Trophoblast cell (in vitro differentiated cells and primary cell): ENCODE data around the gene NOS3.
A peak's percentile ranks its signal among the peaks of the same experiment; 100 is the strongest.

Experiments
- DNase-seq, 2 donors: peaks; one replicate each; pipeline ENCODE4 v3.0.0-alpha.2; 2016
- H2AFZ ChIP-seq: 2 replicates; pipeline ENCODE4 v1.6.1; 2013; ENCODE audit warnings: low read length, moderate library complexity, mild to moderate bottlenecking; ENCODE audit not compliant: insufficient read depth, poor library complexity
- H2AK5ac ChIP-seq: 2 replicates; pipeline ENCODE4 v1.6.1; 2013; ENCODE audit warnings: mild to moderate bottlenecking, low read length
- H2BK120ac ChIP-seq: 2 replicates; pipeline ENCODE4 v1.6.1; 2013; ENCODE audit warnings: low read length, mild to moderate bottlenecking, moderate library complexity; ENCODE audit not compliant: insufficient read depth, poor library complexity
- H2BK12ac ChIP-seq: 2 replicates; pipeline ENCODE4 v1.6.1; 2013; ENCODE audit warnings: mild to moderate bottlenecking, low read length, moderate library complexity
- H2BK5ac ChIP-seq: 2 replicates; pipeline ENCODE4 v1.6.1; 2013; ENCODE audit warnings: low read length, low read depth, moderate library complexity, mild to moderate bottlenecking; ENCODE audit not compliant: poor library complexity
- H3K14ac ChIP-seq: 2 replicates; pipeline ENCODE4 v1.6.1; 2013; ENCODE audit warnings: mild to moderate bottlenecking, low read length
- H3K18ac ChIP-seq: 2 replicates; pipeline ENCODE4 v1.6.1; 2013; ENCODE audit warnings: mild to moderate bottlenecking, low read length
- H3K23ac ChIP-seq: 2 replicates; pipeline ENCODE4 v1.6.1; 2013; ENCODE audit warnings: low read length
- H3K27ac ChIP-seq: 2 replicates; pipeline ENCODE4 v1.5.1; 2013; ENCODE audit warnings: low read depth, mild to moderate bottlenecking, inconsistent platforms, low read length, moderate library complexity
- H3K27me3 ChIP-seq: 2 replicates; pipeline ENCODE4 v1.6.1; 2013; ENCODE audit warnings: inconsistent platforms, mild to moderate bottlenecking, low read length, moderate library complexity; ENCODE audit not compliant: insufficient read depth
- H3K36me3 ChIP-seq, 2 experiments: 1 replicate in 1 of 2; 2 replicates in 1 of 2; pipeline ENCODE4 v1.6.1; 2013; ENCODE audit warnings: low read length in 2 of 2, mild to moderate bottlenecking in 2 of 2, moderate library complexity in 1 of 2; ENCODE audit not compliant: insufficient read depth in 2 of 2, control insufficient read depth in 1 of 2
- H3K4ac ChIP-seq: 2 replicates; pipeline ENCODE4 v1.6.1; 2013; ENCODE audit warnings: low read depth, mild to moderate bottlenecking, low read length, moderate library complexity
- H3K4me1 ChIP-seq, 2 experiments: 1 replicate in 1 of 2; 2 replicates in 1 of 2; pipeline ENCODE4 v1.6.1; 2013; ENCODE audit warnings: low read length in 2 of 2, mild to moderate bottlenecking in 2 of 2, moderate library complexity in 1 of 2; ENCODE audit not compliant: insufficient read depth in 2 of 2, control insufficient read depth in 1 of 2
- H3K4me2 ChIP-seq: 2 replicates; pipeline ENCODE4 v1.6.1; 2013; ENCODE audit warnings: inconsistent platforms, mild to moderate bottlenecking, low read length, moderate library complexity
- H3K4me3 ChIP-seq: 2 replicates; pipeline ENCODE4 v1.5.1; 2013; ENCODE audit warnings: mild to moderate bottlenecking, low read depth, low read length, inconsistent platforms
- H3K79me1 ChIP-seq: one replicate; pipeline ENCODE4 v1.6.1; 2013; ENCODE audit warnings: low read length
- H3K79me2 ChIP-seq: 2 replicates; pipeline ENCODE4 v1.6.1; 2013; ENCODE audit warnings: low read length, mild to moderate bottlenecking; ENCODE audit not compliant: control insufficient read depth, insufficient read depth, poor library complexity
- H3K9ac ChIP-seq: 2 replicates; pipeline ENCODE4 v1.6.1; 2013; ENCODE audit warnings: mild to moderate bottlenecking, low read length
- H3K9me3 ChIP-seq: 2 replicates; pipeline ENCODE4 v1.6.1; 2013; ENCODE audit warnings: low read depth, mild to moderate bottlenecking, control low read depth, inconsistent platforms, low read length; ENCODE audit not compliant: insufficient read depth
- H4K12ac ChIP-seq: 2 replicates; pipeline ENCODE4 v1.6.1; 2013; ENCODE audit warnings: low read depth, mild to moderate bottlenecking, low read length, moderate library complexity
- H4K8ac ChIP-seq: 2 replicates; pipeline ENCODE4 v1.6.1; 2013; ENCODE audit warnings: low read depth, mild to moderate bottlenecking, low read length, moderate library complexity
- H4K91ac ChIP-seq: one replicate; pipeline ENCODE4 v1.6.1; 2013; ENCODE audit warnings: low read depth, mild to moderate bottlenecking, low read length, moderate library complexity
- WGBS: extraction: QIAGEN DNeasy Blood & Tissue Kit; methylation state at CpG from one replicate; pipeline ENCODE4 v1.1.7; 2013; ENCODE audit warnings: missing lambda C conversion rate; ENCODE audit not compliant: insufficient read length, insufficient coverage; ENCODE audit errors: extremely low coverage; 5-methylcytosine and 5-hydroxymethylcytosine counted together

NOS3 gene

DNA sequence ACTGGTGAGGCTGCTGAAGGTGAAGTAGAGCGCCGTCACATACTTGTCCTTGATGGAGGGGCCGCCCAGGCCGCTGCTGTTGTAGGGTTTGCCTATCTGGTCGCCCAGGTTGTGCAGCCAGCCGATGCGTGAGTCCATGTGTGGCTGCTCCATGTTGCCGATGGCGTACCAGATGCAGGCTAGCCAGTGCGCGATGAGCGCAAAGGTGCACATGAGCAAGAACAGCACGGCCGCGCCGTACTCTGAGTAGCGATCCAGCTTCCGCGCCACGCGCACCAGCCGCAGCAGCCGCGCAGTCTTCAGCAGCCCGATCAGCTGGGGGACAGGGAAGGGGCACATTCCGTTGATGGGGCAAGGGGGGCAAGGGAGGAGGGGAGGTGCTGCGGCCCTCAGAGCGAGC lies 39.3 kb upstream of the NOS3 start:
- no peak overlapping the region for H3K9ac ChIP-seq
- peaks cover 11% of the 10 kb centered on the region for H3K79me1 ChIP-seq
- no peak overlapping the region for H3K18ac ChIP-seq
- no peak overlapping the region for H3K4ac ChIP-seq
- no peak overlapping the region for H2BK120ac ChIP-seq
- H2BK12ac ChIP-seq, result no peak overlapping the region
- no peak overlapping the region for H2AK5ac ChIP-seq
- H4K12ac ChIP-seq, result no peak overlapping the region
- H3K23ac ChIP-seq, result no peak overlapping the region
- H3K27ac ChIP-seq, result no peak overlapping the region
- no peaks in the 10 kb centered on the region for H3K79me2 ChIP-seq
- H3K14ac ChIP-seq, result no peak overlapping the region
- no peak overlapping the region for H2BK5ac ChIP-seq
- no peak overlapping the region for H3K4me2 ChIP-seq
- H2AFZ ChIP-seq, result no peak overlapping the region
- no peaks in the 10 kb centered on the region for H3K27me3 ChIP-seq
- H3K9me3 ChIP-seq, result peaks cover 11% of the 10 kb centered on the region
- no peak for DNase-seq
- no peak overlapping the region for H4K8ac ChIP-seq
- H3K4me1 ChIP-seq, result peaks cover 24 to 36% of the 10 kb centered on the region in 2 experiments
- H4K91ac ChIP-seq, result no peak overlapping the region
- no peak overlapping the region for H3K4me3 ChIP-seq
- no CpG with 5 or more reads among the region's 28 CpGs for WGBS
- H3K36me3 ChIP-seq, result no peaks in the 10 kb centered on the region

DNA sequence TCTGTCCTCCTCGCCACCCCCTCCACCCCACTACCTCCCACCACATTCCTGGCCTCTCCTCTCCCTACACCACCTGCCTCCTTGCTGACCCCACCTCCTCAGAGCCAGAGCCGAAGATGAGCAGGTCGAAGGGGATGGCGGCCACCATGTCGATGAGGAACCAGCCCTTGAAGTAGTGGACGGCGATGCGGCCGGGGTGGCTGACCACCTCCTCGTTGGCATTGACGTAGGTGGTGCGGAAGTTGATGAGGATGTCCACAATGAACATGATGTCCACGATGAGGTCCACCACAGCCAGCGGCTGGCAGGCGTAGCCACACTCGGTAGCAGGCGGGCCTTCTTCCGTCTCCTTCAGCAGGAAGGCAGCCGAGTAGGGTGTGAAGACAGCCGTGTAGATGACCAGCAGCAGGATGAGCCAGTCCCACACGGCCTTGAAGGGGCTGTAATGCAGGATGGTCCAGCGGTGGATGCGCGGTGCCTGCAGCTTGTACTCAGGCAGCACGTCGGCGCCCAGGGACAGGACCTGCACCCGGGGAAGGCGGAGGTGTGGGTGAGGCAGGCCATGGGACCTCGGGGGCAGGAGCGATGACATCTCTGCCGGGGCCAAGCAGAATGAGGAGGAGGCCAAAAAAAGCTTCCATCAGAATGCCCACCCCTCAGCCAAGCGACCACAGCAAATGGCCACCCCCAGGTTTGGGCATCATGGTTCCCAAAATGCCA lies 38.3 kb upstream of the NOS3 start:
- Histone ChIP-seq H3K4ac (no peak overlapping the region), H3K4me1 (peaks cover 24 to 36% of the 10 kb centered on the region in 2 experiments), H3K14ac (no peak overlapping the region), H3K36me3 (no peaks in the 10 kb centered on the region), H2BK12ac (no peak overlapping the region), H3K23ac (no peak overlapping the region), H3K9ac (no peak overlapping the region), H4K8ac (no peak overlapping the region), H3K27me3 (no peaks in the 10 kb centered on the region), H3K27ac (no peak overlapping the region), H2AFZ (no peak overlapping the region), H3K79me2 (no peaks in the 10 kb centered on the region), H2AK5ac (no peak overlapping the region), H4K12ac (no peak overlapping the region), H2BK5ac (no peak overlapping the region), H3K18ac (no peak overlapping the region), H3K79me1 (peaks cover 11% of the 10 kb centered on the region), H4K91ac (no peak overlapping the region), H3K4me2 (no peak overlapping the region), H3K4me3 (no peak overlapping the region), H2BK120ac (no peak overlapping the region), H3K9me3 (peaks cover 14% of the 10 kb centered on the region)
- no CpG with 5 or more reads among the region's 33 CpGs for WGBS
- no peak for DNase-seq

DNA sequence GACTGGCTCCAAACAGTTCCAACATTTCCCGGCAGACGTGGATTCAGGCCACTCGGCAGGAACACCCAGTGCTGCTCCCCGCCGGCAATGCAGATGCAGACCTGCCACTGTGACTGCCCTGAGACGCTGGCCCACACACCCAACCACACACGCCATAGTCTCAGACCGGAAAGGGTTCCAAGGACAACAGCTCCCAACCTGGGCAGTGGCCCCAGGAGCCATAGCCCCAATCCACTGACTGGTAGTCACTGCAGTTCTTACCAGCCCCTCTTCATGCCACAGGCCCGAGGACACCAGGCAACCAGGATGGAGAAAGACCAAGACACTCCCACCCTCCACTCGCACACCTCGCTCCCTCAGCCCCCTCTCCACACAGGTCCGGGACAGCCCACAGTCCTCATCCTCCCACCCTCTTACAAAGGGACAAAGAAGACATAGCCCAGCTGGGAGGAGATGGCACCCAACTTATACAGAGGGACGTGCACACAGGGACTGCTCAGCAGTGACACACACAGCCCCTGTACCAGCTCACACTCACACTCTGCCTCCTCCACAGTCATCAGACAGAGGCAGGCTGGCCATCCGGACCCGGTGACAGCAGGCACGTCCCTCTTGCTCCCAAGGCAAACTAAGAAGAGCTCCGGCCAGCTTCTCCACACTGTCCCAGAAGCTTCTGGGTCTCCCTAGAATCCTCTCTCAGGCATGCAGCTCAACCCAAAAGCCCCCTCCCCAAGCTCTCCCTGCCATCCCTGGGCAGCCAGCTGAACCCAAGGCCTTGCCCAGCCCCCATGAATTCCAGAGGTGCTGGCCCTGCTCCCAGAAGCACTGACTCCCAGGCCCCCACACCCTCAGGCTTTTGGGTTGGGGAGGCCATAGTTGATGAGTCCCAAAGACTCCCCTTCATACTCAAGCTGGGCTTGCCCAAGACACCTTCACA lies 37.5 kb upstream of the NOS3 start:
- Histone ChIP-seq H3K23ac (no peak overlapping the region), H4K12ac (no peak overlapping the region), H3K36me3 (no peaks in the 10 kb centered on the region), H3K14ac (no peak overlapping the region), H2BK5ac (no peak overlapping the region), H3K27ac (no peak overlapping the region), H3K4me1 (peaks cover 24 to 30% of the 10 kb centered on the region in 2 experiments), H3K9me3 (peaks cover 14% of the 10 kb centered on the region), H3K79me1 (peaks cover 9% of the 10 kb centered on the region), H2AK5ac (no peak overlapping the region), H2BK120ac (no peak overlapping the region), H4K91ac (peak overlapping the region; percentile 11), H2AFZ (no peak overlapping the region), H3K18ac (no peak overlapping the region), H4K8ac (no peak overlapping the region), H3K4me3 (no peak overlapping the region), H3K4me2 (no peak overlapping the region), H3K4ac (no peak overlapping the region), H3K79me2 (no peaks in the 10 kb centered on the region), H3K27me3 (no peaks in the 10 kb centered on the region), H3K9ac (no peak overlapping the region), H2BK12ac (peak overlapping the region; percentile 8)
- no peak for DNase-seq
- no CpG with 5 or more reads among the region's 17 CpGs for WGBS

DNA sequence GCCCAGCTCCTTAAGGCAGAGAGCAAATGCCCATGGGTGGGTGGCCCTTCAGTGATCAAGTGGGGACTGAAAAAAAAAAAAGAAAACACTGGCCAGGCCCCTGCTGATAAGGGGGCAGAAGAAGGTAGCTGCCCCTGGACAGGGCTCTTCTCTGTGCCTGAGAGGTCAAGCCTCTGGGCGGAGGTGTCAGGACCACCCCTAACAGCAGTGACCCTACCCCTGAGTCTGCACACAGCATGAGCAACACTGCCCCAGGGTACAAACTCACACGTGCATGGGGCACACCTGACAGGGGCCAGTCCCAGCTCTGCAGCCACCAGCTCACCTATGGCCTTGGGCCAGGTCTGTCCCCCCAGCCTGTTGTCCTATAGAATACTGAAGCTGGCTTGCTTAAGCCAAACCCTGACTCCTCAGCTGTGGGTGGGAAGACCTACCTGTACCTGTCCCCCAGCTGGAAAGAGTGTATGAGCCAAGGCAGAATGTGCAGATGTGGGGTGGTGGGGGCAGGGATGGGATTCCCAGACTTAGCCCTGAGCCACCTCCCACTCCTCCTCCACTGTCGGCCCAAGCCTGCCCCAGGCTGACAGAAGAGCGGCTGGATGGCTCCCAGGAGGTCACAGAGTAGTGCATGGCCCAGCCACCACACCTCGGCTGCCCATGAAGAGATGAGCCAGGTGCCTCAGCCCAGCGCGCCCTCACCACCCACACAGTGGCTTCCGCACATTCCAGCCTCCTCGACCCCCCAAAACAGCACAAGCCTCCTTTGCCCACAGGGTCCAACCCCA lies 36.4 kb upstream of the NOS3 start:
- H3K9me3 ChIP-seq, result peaks cover 11% of the 10 kb centered on the region
- no peak overlapping the region for H3K14ac ChIP-seq
- H2BK5ac ChIP-seq, result no peak overlapping the region
- peaks cover 7% of the 10 kb centered on the region for H3K79me1 ChIP-seq
- no peak overlapping the region for H4K91ac ChIP-seq
- no peaks in the 10 kb centered on the region for H3K79me2 ChIP-seq
- H3K9ac ChIP-seq, result no peak overlapping the region
- H3K27me3 ChIP-seq, result no peaks in the 10 kb centered on the region
- no CpG with 5 or more reads among the region's 9 CpGs for WGBS
- H3K4ac ChIP-seq, result no peak overlapping the region
- no peak overlapping the region for H2AFZ ChIP-seq
- H3K36me3 ChIP-seq, result no peaks in the 10 kb centered on the region
- no peak overlapping the region for H3K23ac ChIP-seq
- no peak overlapping the region for H2AK5ac ChIP-seq
- H4K8ac ChIP-seq, result no peak overlapping the region
- H3K4me2 ChIP-seq, result no peak overlapping the region
- no peak overlapping the region for H3K4me3 ChIP-seq
- H3K27ac ChIP-seq, result no peak overlapping the region
- no peak overlapping the region for H2BK12ac ChIP-seq
- H2BK120ac ChIP-seq, result no peak overlapping the region
- H3K18ac ChIP-seq, result no peak overlapping the region
- DNase-seq, result no peak
- H3K4me1 ChIP-seq, result peaks cover 21 to 24% of the 10 kb centered on the region in 2 experiments
- H4K12ac ChIP-seq, result no peak overlapping the region
